Endodermal cell (in vitro differentiated cells): ENCODE measurements around the gene HRNR. TPM values are rescaled to one million over a fixed set of nuclear protein-coding genes. Genes with fewer than 3 reads are reported as not detected.
A peak's percentile ranks its signal among the peaks of the same experiment; 100 is the strongest.

Source experiments
- DNase-seq: peaks from one replicate; pipeline ENCODE4 v3.0.0-alpha.2; 2017
- H3K27ac ChIP-seq: 2 replicates; pipeline ENCODE4 v1.5.1; 2013; ENCODE audit warnings: mild to moderate bottlenecking, low read depth, low read length, moderate library complexity
- H3K27me3 ChIP-seq: 2 replicates; pipeline ENCODE4 v1.6.1; 2013; ENCODE audit warnings: mild to moderate bottlenecking, low read length, moderate library complexity; ENCODE audit not compliant: insufficient read depth, control insufficient read depth, poor library complexity, severe bottlenecking
- H3K36me3 ChIP-seq: 2 replicates; pipeline ENCODE4 v1.7.0; 2013; ENCODE audit warnings: mild to moderate bottlenecking, low read length, moderate library complexity; ENCODE audit not compliant: control insufficient read depth, insufficient read depth
- H3K4me1 ChIP-seq: one replicate; pipeline ENCODE4 v1.7.0; 2013; ENCODE audit warnings: low read length; ENCODE audit not compliant: control insufficient read depth, insufficient read depth
- H3K4me3 ChIP-seq: 2 replicates; pipeline ENCODE4 v1.5.1; 2013; ENCODE audit warnings: mild to moderate bottlenecking, low read length, moderate library complexity
- H3K9ac ChIP-seq: 2 replicates; pipeline ENCODE4 v1.6.1; 2013; ENCODE audit warnings: mild to moderate bottlenecking, low read length, moderate library complexity; ENCODE audit not compliant: poor library complexity, severe bottlenecking; ENCODE audit errors: extremely low read depth
- H3K9me3 ChIP-seq: 2 replicates; pipeline ENCODE4 v1.6.1; 2013; ENCODE audit warnings: mild to moderate bottlenecking, low read length, moderate library complexity; ENCODE audit not compliant: control insufficient read depth
- H3K27ac Mint-ChIP-seq: 2 replicates; pipeline ENCODE4 v1.8.0; 2020; ENCODE audit warnings: mixed read lengths
- H3K27me3 Mint-ChIP-seq: 2 replicates; pipeline ENCODE4 v1.8.0; 2021; ENCODE audit warnings: mild to moderate bottlenecking, mixed read lengths; ENCODE audit not compliant: insufficient read depth
- H3K36me3 Mint-ChIP-seq: 2 replicates; pipeline ENCODE4 v1.8.0; 2020; ENCODE audit warnings: low read depth, mixed read lengths
- H3K4me1 Mint-ChIP-seq: 2 replicates; pipeline ENCODE4 v1.8.0; 2020; ENCODE audit warnings: mixed read lengths
- H3K4me3 Mint-ChIP-seq: 2 replicates; pipeline ENCODE4 v1.8.0; 2020; ENCODE audit warnings: mild to moderate bottlenecking, moderate library complexity, mixed read lengths
- H3K9me3 Mint-ChIP-seq: 2 replicates; pipeline ENCODE4 v1.8.0; 2020; ENCODE audit warnings: mild to moderate bottlenecking, mixed read lengths
- WGBS, 2 experiments: methylation state at CpG; one replicate each; pipeline versions ENCODE4 v1.1.5 to v1.1.7; 2013; ENCODE audit warnings: missing lambda C conversion rate in 2 of 2, mixed read lengths in 1 of 2; ENCODE audit not compliant: insufficient coverage in 1 of 2, insufficient read length in 1 of 2; 5-methylcytosine and 5-hydroxymethylcytosine counted together
- total RNA-seq, 2 donors: library from RNA; stranded (reverse); fragmentation: NEBNext Ultra II Directional in 1 of 2; extraction: Animal tissue kit (Norgen Biotek cat#: 25700) in 1 of 2; gene quantifications; 2 replicates in 1 of 2; 3 replicates in 1 of 2; pipeline ENCODE4 v1.2.1, GENCODE V29; 2021
- TF ChIP-seq, protein P1 (sequence below): fragments of 200-600 bp; sonication (generic); conservative IDR thresholded peaks from 2 replicates; pipeline ENCODE4 v1.5.0; 2021; ENCODE audit warnings: antibody characterized with exemption, mild to moderate bottlenecking

Gene HRNR
- total RNA-seq, 2 donors from 2014 or later = not detected

DNA sequence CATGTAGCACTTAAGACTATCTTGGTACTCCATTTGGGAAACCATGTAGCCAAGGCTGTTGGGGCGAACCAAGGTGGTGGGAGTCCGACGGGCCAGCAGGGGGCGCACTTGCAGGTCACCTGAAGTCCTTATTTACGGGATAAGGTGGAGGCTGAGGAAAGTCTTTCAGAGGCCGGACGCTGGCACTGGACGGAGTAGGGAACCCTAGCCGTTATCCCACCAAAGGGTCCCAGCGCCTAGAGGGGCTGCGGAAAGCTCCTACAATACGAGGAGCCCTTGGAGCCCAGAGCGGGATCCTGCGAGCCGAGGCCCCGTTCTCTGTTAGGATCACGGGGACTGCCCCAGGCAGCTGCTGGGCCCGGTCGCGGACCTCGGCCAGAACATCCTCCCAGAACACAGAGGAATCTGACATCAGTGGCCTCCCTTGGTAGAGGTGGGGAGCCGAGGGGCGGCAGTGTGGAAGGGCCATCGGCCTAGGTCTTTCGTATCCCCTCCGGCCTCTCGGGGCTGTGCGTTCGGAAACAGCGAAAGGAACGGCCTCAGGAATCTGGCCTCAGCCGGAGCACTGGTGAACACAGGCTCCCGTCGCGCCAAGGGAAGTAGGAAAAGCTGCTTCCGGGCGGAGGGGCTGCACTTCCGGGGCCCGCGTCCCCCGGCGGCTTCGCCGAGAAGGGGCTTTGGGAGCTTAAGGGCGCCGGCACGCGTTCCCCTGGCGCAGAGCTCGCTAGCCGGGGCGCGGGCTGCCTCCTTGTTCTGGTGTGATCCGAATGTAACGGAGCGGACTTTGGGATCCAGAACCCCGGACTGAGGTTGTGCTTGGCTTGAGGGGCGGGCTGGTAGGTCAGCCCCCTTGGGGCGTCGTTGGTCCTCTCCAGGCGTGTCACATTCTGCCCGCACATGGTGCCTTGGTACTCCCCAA, 35.1 kb downstream of the HRNR start:
- Mint-ChIP-seq H3K27me3 (peaks cover 8% of the 10 kb centered on the region), H3K9me3 (peaks cover 8% of the 10 kb centered on the region), H3K36me3 (no peaks in the 10 kb centered on the region), H3K4me1 (no peaks in the 10 kb centered on the region), H3K4me3 (no peak overlapping the region), H3K27ac (no peak overlapping the region)
- Histone ChIP-seq H3K36me3 (no peaks in the 10 kb centered on the region), H3K9me3 (no peaks in the 10 kb centered on the region), H3K4me3 (no peak overlapping the region), H3K9ac (no peak overlapping the region), H3K27ac (no peak overlapping the region), H3K27me3 (no peaks in the 10 kb centered on the region), H3K4me1 (no peaks in the 10 kb centered on the region)
- peak; percentile 82 for DNase-seq
- TF ChIP-seq, protein P1, sequence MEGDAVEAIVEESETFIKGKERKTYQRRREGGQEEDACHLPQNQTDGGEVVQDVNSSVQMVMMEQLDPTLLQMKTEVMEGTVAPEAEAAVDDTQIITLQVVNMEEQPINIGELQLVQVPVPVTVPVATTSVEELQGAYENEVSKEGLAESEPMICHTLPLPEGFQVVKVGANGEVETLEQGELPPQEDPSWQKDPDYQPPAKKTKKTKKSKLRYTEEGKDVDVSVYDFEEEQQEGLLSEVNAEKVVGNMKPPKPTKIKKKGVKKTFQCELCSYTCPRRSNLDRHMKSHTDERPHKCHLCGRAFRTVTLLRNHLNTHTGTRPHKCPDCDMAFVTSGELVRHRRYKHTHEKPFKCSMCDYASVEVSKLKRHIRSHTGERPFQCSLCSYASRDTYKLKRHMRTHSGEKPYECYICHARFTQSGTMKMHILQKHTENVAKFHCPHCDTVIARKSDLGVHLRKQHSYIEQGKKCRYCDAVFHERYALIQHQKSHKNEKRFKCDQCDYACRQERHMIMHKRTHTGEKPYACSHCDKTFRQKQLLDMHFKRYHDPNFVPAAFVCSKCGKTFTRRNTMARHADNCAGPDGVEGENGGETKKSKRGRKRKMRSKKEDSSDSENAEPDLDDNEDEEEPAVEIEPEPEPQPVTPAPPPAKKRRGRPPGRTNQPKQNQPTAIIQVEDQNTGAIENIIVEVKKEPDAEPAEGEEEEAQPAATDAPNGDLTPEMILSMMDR = peak; percentile 74
- 81 to 85% methylated on average over 49 to 62 of the region's 62 CpGs for WGBS, 2 experiments

DNA sequence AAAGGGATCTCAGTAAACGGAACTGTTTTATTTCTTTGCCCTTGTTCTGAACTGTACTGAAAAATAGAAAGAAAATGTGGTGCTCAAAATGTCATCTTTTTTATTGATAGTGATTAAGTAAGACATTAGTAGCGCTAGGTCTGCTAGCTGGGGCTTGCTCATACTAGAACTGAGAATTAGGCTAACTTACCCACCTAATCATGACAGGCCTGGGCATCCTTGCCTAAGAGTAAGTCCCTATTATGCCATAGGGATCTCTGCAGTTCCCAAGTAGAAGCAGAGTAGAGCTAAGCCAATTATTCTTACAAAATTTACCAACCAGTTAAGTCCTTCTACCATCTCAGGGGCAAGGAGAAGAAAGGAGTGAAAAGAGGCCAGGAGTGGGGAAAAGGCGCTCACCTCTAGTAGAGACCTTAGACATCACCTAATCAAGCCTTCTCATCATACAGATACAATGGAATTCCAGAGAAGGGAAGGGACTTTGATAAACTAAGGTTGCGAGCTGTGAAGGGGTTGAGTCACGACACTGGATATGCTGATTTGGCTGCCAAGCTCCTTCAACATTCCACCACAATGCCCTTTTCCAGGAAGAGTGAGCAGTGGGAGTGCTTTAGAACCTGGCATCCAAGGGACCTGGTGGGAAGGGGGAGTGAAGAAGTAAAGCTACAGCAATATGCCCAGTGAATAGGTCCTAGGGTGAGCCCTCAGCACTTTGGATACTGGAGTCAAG, 37.3 kb downstream of the HRNR start:
- H3K9me3 Mint-ChIP-seq = no peaks in the 10 kb centered on the region
- H3K4me1 ChIP-seq = no peaks in the 10 kb centered on the region
- DNase-seq = no peak
- 40 to 62% methylated on average over 1 to 4 of the region's 5 CpGs for WGBS, 2 experiments
- H3K27me3 ChIP-seq = no peaks in the 10 kb centered on the region
- no peak overlapping the region for H3K4me3 ChIP-seq
- H3K27ac ChIP-seq = no peak overlapping the region
- H3K4me3 Mint-ChIP-seq = no peak overlapping the region
- H3K36me3 Mint-ChIP-seq = no peaks in the 10 kb centered on the region
- peaks cover 8% of the 10 kb centered on the region for H3K27me3 Mint-ChIP-seq
- no peak overlapping the region for H3K9ac ChIP-seq
- no peak overlapping the region for H3K27ac Mint-ChIP-seq
- H3K4me1 Mint-ChIP-seq = no peaks in the 10 kb centered on the region
- TF ChIP-seq, protein P1 = no peak
- H3K9me3 ChIP-seq = no peaks in the 10 kb centered on the region
- H3K36me3 ChIP-seq = no peaks in the 10 kb centered on the region

DNA sequence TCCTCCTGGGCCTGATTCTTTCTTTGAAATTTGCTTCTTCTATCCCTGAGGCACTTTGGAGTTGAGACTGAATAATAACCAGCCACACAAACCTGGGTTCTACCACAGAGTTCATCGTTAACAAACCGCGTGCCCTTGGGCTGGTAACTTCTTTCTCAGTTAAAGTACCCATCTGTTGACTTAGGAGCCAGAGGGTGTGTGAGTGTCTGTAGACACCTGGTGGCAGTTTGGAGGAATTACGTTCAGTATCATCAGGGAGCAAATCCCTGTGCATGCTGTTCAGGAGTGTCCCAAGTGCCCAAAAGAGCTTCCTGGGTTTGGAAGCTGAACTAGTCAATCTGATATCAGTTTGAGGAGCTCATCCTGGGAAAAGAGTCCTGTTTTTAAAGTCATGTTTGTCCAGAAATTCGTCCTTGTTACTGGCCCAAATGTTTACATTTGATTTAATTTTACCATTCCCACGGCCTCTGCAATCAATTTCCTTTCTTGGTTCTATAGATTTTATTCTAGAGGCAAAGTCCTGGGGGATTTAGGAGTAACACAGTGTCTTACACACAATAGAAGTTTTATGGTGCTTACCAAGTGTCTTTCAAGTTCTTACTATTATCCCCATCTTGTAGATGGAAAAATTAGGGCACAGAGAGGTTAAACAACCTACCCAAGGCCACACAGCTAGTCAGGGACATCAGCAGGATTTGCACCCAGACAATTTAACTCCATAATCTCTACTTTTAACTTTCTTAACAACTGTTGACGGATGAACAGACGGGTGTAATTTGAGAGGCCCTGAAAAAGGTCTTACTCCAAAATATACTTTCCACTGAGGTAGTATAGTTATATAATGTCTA, 38.2 kb downstream of the HRNR start:
- peak; percentile 69 for DNase-seq
- Mint-ChIP-seq H3K9me3 (no peaks in the 10 kb centered on the region), H3K27ac (no peak overlapping the region), H3K36me3 (no peaks in the 10 kb centered on the region), H3K27me3 (peaks cover 8% of the 10 kb centered on the region), H3K4me1 (no peaks in the 10 kb centered on the region), H3K4me3 (no peak overlapping the region)
- Histone ChIP-seq H3K27me3 (no peaks in the 10 kb centered on the region), H3K36me3 (no peaks in the 10 kb centered on the region), H3K4me3 (no peak overlapping the region), H3K4me1 (no peaks in the 10 kb centered on the region), H3K9ac (no peak overlapping the region), H3K27ac (no peak overlapping the region), H3K9me3 (no peaks in the 10 kb centered on the region)
- TF ChIP-seq, protein P1 = peak; percentile 80
- WGBS, 2 experiments = 33 to 36% methylated on average over 3 to 8 of the region's 8 CpGs
